Heart right ventricle (tissue), 16 donors: ENCODE results near the gene TTC32. TPM values are rescaled to one million over a fixed set of nuclear protein-coding genes. Genes with fewer than 3 reads are reported as not detected.

Source experiments
- ATAC-seq, 8 donors: fragments of 200-7000 bp; cut with Tn5 transposase; one replicate each; pipeline ENCODE4 v1.9.1; 2020; ENCODE audit warnings: mild to moderate bottlenecking in 8 of 8, moderate library complexity in 8 of 8, moderate number of reproducible peaks in 1 of 8
- DNase-seq, 2 donors: peaks; one replicate each; pipeline ENCODE4 v3.0.0-alpha.2; 2020
- H3K27ac ChIP-seq, 10 donors: fragments of 200-600 bp; sonication (generic) in 2 of 10; one replicate each; pipeline versions ENCODE4 v1.5.0 to v1.8.0; 2020 to 2022; ENCODE audit warnings: mild to moderate bottlenecking in 3 of 10
- H3K27me3 ChIP-seq, 7 donors: fragments of 200-600 bp; one replicate each; pipeline ENCODE4 v1.8.0; 2021 to 2022; ENCODE audit warnings: mild to moderate bottlenecking in 2 of 7
- H3K36me3 ChIP-seq, 9 donors: fragments of 200-600 bp; sonication (generic) in 1 of 9; one replicate each; pipeline versions ENCODE4 v1.5.0 to v1.8.0; 2020 to 2022; ENCODE audit warnings: mild to moderate bottlenecking in 2 of 9
- H3K4me1 ChIP-seq, 9 donors: fragments of 200-600 bp; sonication (generic) in 1 of 9; one replicate each; pipeline versions ENCODE4 v1.5.0 to v1.8.0; 2020 to 2022; ENCODE audit warnings: mild to moderate bottlenecking in 4 of 9
- H3K4me3 ChIP-seq, 10 donors: fragments of 200-600 bp; sonication (generic) in 2 of 10; one replicate each; pipeline versions ENCODE4 v1.5.0 to v1.8.0; 2020 to 2022; ENCODE audit warnings: mild to moderate bottlenecking in 7 of 10, moderate library complexity in 2 of 10
- H3K9me3 ChIP-seq, 11 donors: fragments of 200-600 bp in 10 of 11; sonication (generic) in 2 of 11; one replicate each; pipeline versions ENCODE4 v1.5.0 to v1.8.0; 2013 to 2022; ENCODE audit warnings: mild to moderate bottlenecking in 2 of 11, control low read depth in 1 of 11, moderate library complexity in 1 of 11
- CTCF ChIP-seq, 9 donors: fragments of 200-600 bp; sonication (generic) in 2 of 9; IDR thresholded peaks; one replicate each; pipeline versions ENCODE4 v1.5.0 to v1.8.0; 2021 to 2022; ENCODE audit warnings: antibody characterized with exemption in 9 of 9, mild to moderate bottlenecking in 5 of 9, moderate library complexity in 1 of 9
- WGBS, 2 donors: extraction: QIAGEN DNeasy Blood & Tissue Kit; methylation state at CpG; one replicate each; pipeline ENCODE4 v1.1.7; 2013; ENCODE audit warnings: inconsistent platforms in 1 of 2; 5-methylcytosine and 5-hydroxymethylcytosine counted together
- intact Hi-C, 10 donors: fragments of 100-400 bp; cut with DNase I; formaldehyde crosslinking; loops; one replicate each; pipeline versions ENCODE4 v1.11.1 to v1.14.2; 2022
- polyA plus RNA-seq, 2 donors: library from polyadenylated mRNA; stranded (reverse); fragments of 200-250 nt; gene quantifications; one replicate each; pipeline ENCODE4 v1.2.3, GENCODE V29; 2013
- total RNA-seq, 10 donors: library from RNA; stranded (reverse); fragmentation: NEBNext Ultra II Directional in 3 of 10; extraction: Animal tissue kit (Norgen Biotek cat#: 25700) in 3 of 10; gene quantifications; one replicate each; pipeline versions ENCODE4 v1.2.1 to v1.2.4, GENCODE V29; 2021 to 2023
- donor health status: Arrhythmogenic right ventricular cardiomyopathy.
- donor health status: ischemic (EF 13 %, LVEDD 7.1; RV severe dilation, severe dysfunction).
- donor health status: healthy with polysubstance abuse.
- donor health status: DM: no; HTN: yes; CAD: no.
- donor health status: DM: no; HTN: no; CAD: no.
- donor health status: ischemic (EF 25% LVEDD 6.9; RV normal size, moderate dysfunction).
- donor health status: ischemic (EF 25% LVEDD 5.7; RV mildly dilated, moderate dysfunction).
- donor health status: healthy.
- donor health status: DM: yes; HTN: yes; CAD: no.
- donor health status: Ischemic cardiomyopathy.
- donor health status: ischemic (EF 35%, LVEDD 5.7; RV mildly dilated, moderate dysfunction).
- donor health status: nonischemic (EF 11% LVEDD 7.7; RV severe dilation, severe dysfunction).
- donor health status: DM: yes; HTN: yes; CAD: no.
- donor health status: PGD.
- donor health status: ischemic (EF 29% LVEDD 5.4; RV normal size, mild dysfunction).
- donor health status: nonischemic (EF 23%, LVEDD 6.1; RV moderate dilation, normal function).

Gene TTC32
- total and polyA plus RNA-seq, 12 donors = 3.4 to 27.7 (median 6.4) TPM

DNA sequence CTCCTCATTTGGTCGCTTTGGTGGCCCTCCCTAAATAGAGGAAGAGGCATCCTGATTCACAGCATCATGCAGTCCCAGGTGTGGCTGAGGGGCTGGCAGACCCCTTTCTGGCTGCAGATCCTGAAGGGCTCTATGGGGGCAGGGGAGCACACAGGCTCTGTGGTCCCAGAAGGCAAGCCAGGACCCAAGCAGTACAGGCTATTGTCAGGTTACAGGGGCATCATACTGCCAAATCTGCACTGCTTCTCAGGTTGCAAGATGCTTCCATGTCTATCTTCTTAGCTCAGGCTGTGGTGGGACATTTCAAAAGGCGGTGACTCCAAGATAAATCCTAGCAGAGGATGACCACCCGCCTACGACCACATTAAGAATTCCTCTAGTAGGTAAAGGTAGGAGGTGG is 54.3 kb downstream of the TTC32 start:
- no peak overlapping the region for H3K4me3 ChIP-seq
- WGBS, 2 donors = 96 to 97% methylated on average over 4 of the region's 4 CpGs
- H3K36me3 ChIP-seq = no peaks in the 10 kb centered on the region
- H3K9me3 ChIP-seq = no peaks in the 10 kb centered on the region
- no peaks in the 10 kb centered on the region for H3K4me1 ChIP-seq
- intact Hi-C loops = no loop called here
- no peak for ATAC-seq
- no peak for TF ChIP-seq CTCF (IDR thresholded peaks at IDR 0.05)
- DNase-seq = no peak
- H3K27me3 ChIP-seq = no peaks in the 10 kb centered on the region
- H3K27ac ChIP-seq = no peak overlapping the region

Other genes with a start within 250 kb of the TTC32 start
- gene WDR35, start 88.1 kb upstream of the TTC32 start, total RNA-seq = 1 to 10 TPM; 4.5 to 8.3 (median 6.0) TPM
- gene WDR35, start 88.1 kb upstream of the TTC32 start, polyA plus RNA-seq = 1 to 10 TPM; 2.3 to 2.5 TPM
- gene MATN3, start 110.7 kb upstream of the TTC32 start, total RNA-seq = under 1 TPM in 5 of 10 donors, not detected in 5; 0.09 to 0.36 (median 0.20) TPM
- gene MATN3, start 110.7 kb upstream of the TTC32 start, polyA plus RNA-seq = under 1 TPM; 0.35 to 0.37 TPM
- gene LAPTM4A, start 149.6 kb upstream of the TTC32 start, total RNA-seq = 100 to 1,000 TPM; 138 to 325 (median 183) TPM
- 100 to 1,000 TPM in 1 of 2 donors, 10 to 100 TPM in 1; 83.3 to 208 TPM for gene LAPTM4A, start 149.6 kb upstream of the TTC32 start, polyA plus RNA-seq